Pericardium fibroblast (primary cell): ENCODE measurements around the gene TRANK1. TPM values are rescaled to one million over a fixed set of nuclear protein-coding genes. Genes with fewer than 3 reads are reported as not detected.

Experiments used
- total RNA-seq: library from RNA; depleted of rRNA; stranded (reverse); fragments of >200 nt; gene quantifications from 2 replicates; pipeline ENCODE4 v1.2.3, GENCODE V29; 2015

The TRANK1 gene
- total RNA-seq, result 9.1 and 14.3 TPM in 2 replicates

GRCh38 chr3:36944641-36945270, at the start of gene TRANK1:
TRANK1 (minus strand) TSS chr3:36945054; CDS start chr3:36944809, 245 bp downstream.

GRCh38 chr3:36993326-36994283, 48.8 kb upstream of the TRANK1 start, which contains the start of gene MLH1:
MLH1 (plus strand) TSS chr3:36993518; CDS start chr3:36993548, 30 bp downstream.

GRCh38 chr3:36992806-36993325, 48.0 kb upstream of the TRANK1 start, which contains the start of gene EPM2AIP1:
EPM2AIP1 (minus strand) TSS chr3:36993131; CDS start chr3:36993077, 54 bp downstream.

Other genes with a start within 250 kb of the TRANK1 start
- gene DCLK3, start 180.5 kb downstream of the TRANK1 start, total RNA-seq, result not detected in 2 replicates
- 4.3 and 5.3 TPM in 2 replicates for gene EPM2AIP1, start 48.1 kb upstream of the TRANK1 start, total RNA-seq
- gene MLH1, start 48.5 kb upstream of the TRANK1 start, total RNA-seq, result 23.6 and 25.6 TPM in 2 replicates
- gene LRRFIP2, start 229.5 kb upstream of the TRANK1 start, total RNA-seq, result 35.1 and 46.6 TPM in 2 replicates